ENCODE measurements around the gene PPA2.
"Not testable (repeated sequence)": the region's sequence is repeated elsewhere in the genome, so short reads cannot be mapped to it uniquely, and the experiment has no call there.

The PPA2 gene

GRCh38 chr4:105426187-105426897 lies 47.5 kb downstream of the PPA2 start:
- Mint-ChIP-seq H3K4me3 (no peak overlapping the region), H3K36me3 (ENCODE audit: low read depth) (peaks cover 82% of the 10 kb centered on the region), H3K27me3 (ENCODE audit: low read depth) (no peaks in the 10 kb centered on the region), H3K9me3 (peaks cover 25% of the 10 kb centered on the region), H3K27ac (no peak overlapping the region), H3K4me1 (no peaks in the 10 kb centered on the region)
- TF ChIP-seq CTCF (IDR thresholded peaks at IDR 0.05; ENCODE audit: unreplicated experiment in 3 of 3) = no peak

- H3K27ac Mint-ChIP-seq = no peak overlapping the region
Observed at GRCh38 chr4:105422207-105422920, 51.5 kb downstream of the PPA2 start.

GRCh38 chr4:105417624-105418023 lies 56.2 kb downstream of the PPA2 start:
- H3K27me3 Mint-ChIP-seq (ENCODE audit: low read depth) = no peaks in the 10 kb centered on the region
- peaks cover 4% of the 10 kb centered on the region for H3K4me1 Mint-ChIP-seq
- H3K4me3 Mint-ChIP-seq = no peak overlapping the region
- peaks cover 1% of the 10 kb centered on the region for H3K9me3 Mint-ChIP-seq
- H3K36me3 Mint-ChIP-seq (ENCODE audit: low read depth) = peaks cover 57% of the 10 kb centered on the region
- no peak overlapping the region for H3K27ac Mint-ChIP-seq
- TF ChIP-seq CTCF (IDR thresholded peaks at IDR 0.05; ENCODE audit: unreplicated experiment in 3 of 3) = no peak

More at GRCh38 chr4:105422207-105422920, 51.5 kb downstream of the PPA2 start:
- H3K36me3 Mint-ChIP-seq (ENCODE audit: low read depth) = peaks cover 72% of the 10 kb centered on the region
- no peaks in the 10 kb centered on the region for H3K27me3 Mint-ChIP-seq (ENCODE audit: low read depth)
- H3K9me3 Mint-ChIP-seq = peaks cover 16% of the 10 kb centered on the region
- H3K4me3 Mint-ChIP-seq = no peak overlapping the region
- TF ChIP-seq CTCF (IDR thresholded peaks at IDR 0.05; ENCODE audit: unreplicated experiment in 3 of 3) = no peak
- H3K4me1 Mint-ChIP-seq = peaks cover 4% of the 10 kb centered on the region

DNA sequence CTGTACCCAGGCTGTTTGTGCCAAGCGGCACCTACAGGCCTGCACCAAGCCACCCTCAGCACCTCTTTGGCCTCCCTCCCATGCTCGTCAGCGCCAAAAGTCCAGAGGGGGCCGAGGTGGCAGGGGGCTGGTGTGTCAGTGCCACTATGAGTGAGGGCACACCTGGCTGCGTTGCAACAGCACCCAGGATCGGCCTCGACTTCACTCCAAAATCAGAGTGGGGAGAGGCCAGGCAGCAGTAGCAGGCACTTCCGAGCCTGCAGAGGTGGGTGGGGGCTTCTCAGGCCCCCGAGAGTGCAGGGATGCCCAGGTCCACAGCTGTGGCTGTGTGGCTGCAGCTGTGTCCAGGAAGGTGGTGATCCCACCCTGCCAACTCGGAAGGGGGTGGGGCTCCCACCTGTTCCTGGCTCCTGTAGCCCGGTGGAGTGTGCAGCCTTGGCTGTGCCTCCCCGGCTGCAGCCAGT lies 58.5 kb downstream of the PPA2 start:
- no peaks in the 10 kb centered on the region for H3K27me3 Mint-ChIP-seq (ENCODE audit: low read depth)
- peaks cover 23% of the 10 kb centered on the region for H3K9me3 Mint-ChIP-seq
- no peak overlapping the region for H3K4me3 Mint-ChIP-seq
- no peaks in the 10 kb centered on the region for H3K4me1 Mint-ChIP-seq
- peaks cover 68% of the 10 kb centered on the region for H3K36me3 Mint-ChIP-seq (ENCODE audit: low read depth)
- H3K27ac Mint-ChIP-seq = no peak overlapping the region
- no peak for TF ChIP-seq CTCF (IDR thresholded peaks at IDR 0.05; ENCODE audit: unreplicated experiment in 3 of 3)

- peaks cover 29% of the 10 kb centered on the region for H3K9me3 Mint-ChIP-seq
- no peaks in the 10 kb centered on the region for H3K27me3 Mint-ChIP-seq (ENCODE audit: low read depth)
- H3K27ac Mint-ChIP-seq = no peak overlapping the region
- H3K4me1 Mint-ChIP-seq = no peaks in the 10 kb centered on the region
- no peak overlapping the region for H3K4me3 Mint-ChIP-seq
- peaks cover 74% of the 10 kb centered on the region for H3K36me3 Mint-ChIP-seq (ENCODE audit: low read depth)
- no peak for TF ChIP-seq CTCF (IDR thresholded peaks at IDR 0.05; ENCODE audit: unreplicated experiment in 3 of 3)
Observed at GRCh38 chr4:105414316-105414715, 59.5 kb downstream of the PPA2 start.

DNA sequence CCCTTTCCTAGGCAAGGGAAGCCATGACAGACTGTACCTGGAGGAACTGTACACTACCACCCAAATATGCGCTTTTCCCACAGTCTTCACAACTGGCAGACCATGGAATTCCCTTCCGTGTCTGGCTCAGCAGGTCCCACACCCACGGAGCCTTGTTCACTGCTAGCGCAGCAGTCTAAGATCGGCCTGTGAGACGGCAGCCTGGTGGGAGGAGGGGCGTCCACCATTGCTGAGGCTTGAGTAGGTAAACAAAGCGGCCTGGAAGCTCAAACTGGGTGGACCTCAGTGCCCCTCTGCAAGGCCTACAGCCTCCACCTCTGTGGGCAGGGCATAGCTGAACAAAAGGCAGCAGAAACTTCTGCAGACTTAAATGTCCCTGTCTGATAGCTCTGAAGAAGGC lies 64.7 kb downstream of the PPA2 start:
- H3K4me3 Mint-ChIP-seq; H3K27ac Mint-ChIP-seq; H3K27me3 Mint-ChIP-seq (ENCODE audit: low read depth); H3K4me1 Mint-ChIP-seq: not testable (repeated sequence)
- peaks cover 87% of the 10 kb centered on the region for H3K36me3 Mint-ChIP-seq (ENCODE audit: low read depth)
- peaks cover 47% of the 10 kb centered on the region for H3K9me3 Mint-ChIP-seq
